Measurements from ENCODE around the gene GPR75. TPM values are rescaled to one million over a fixed set of nuclear protein-coding genes. Genes with fewer than 3 reads are reported as not detected.

The GPR75 gene
- total and polyA plus RNA-seq, 2 experiments from 2014 or later, result 0.34 to 4.1 TPM

DNA sequence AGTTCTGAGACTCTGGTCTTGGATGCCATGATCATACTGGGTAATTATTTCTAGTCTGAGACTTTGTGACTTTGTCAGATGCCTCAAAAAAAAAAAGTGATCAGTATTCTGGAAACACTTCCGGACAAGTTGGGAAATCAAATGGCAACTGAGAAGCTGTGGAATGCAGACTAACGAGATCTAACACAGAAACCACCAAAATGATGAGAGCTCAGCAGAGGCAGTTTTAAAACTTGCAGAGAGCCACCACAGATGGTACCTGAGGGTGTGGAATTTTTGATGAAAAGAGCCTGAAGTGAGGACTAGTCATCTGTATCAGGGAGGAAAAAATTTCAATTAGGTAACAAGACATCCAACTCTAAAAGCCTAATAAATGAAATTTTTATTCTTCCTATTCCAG is 5.5 kb upstream of the GPR75 start:
- no peak overlapping the region for H3K27ac Mint-ChIP-seq

DNA sequence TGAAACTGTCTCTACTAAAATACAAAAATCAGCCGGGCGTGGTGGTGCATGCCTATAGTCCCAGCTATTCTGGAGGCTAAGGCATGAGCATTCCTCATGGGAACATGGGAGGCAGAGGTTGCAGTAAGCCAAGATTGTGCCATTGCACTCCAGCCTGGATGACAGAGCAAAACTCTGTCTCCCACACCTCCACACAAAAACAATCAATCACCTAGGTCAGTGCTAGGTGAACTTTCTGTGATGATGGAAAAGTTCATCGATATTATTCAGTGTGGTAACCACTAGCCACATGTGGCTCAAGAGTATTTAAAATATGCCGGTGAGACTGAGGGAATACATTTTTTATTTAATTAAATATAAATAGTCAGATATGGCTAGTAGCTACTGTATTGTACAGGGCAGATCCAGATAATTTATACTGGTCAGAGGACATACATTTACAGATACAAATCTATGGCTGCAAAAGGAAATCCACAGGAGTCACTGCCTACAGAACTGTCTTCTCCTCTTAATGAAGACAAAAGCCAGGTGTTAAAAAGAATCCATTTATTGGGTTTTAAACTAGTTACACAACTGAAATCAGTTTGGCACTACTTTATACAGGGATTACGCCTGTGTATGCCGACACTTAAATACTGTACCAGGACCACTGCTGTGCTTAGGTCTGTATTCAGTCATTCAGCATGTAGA is 3.9 kb upstream of the GPR75 start:
- H3K4me1 Mint-ChIP-seq, result peaks cover 16% of the 10 kb centered on the region
- Histone ChIP-seq H3K4me1 (ENCODE audit: insufficient read depth) (peaks cover 16% of the 10 kb centered on the region; the same call in 1 of the 2 replicates), H3K79me2 (replicated peaks; ENCODE audit: insufficient read depth) (no peaks in the 10 kb centered on the region; the same call in 1 of the 2 replicates), H4K20me1 (replicated peaks; ENCODE audit: insufficient read depth) (no peaks in the 10 kb centered on the region), H3K4me2 (no peak overlapping the region), H3K9me2 (ENCODE audit: insufficient read depth) (no peaks in the 10 kb centered on the region), H3K27me3 (ENCODE audit: insufficient read depth) (no peaks in the 10 kb centered on the region), H2AFZ (no peak overlapping the region), H3K36me3 (ENCODE audit: insufficient read depth) (peaks cover 29% of the 10 kb centered on the region; the same call in 1 of the 2 replicates), H3F3A (replicated peaks; ENCODE audit: low read depth) (no peaks in the 10 kb centered on the region; the same call in 1 of the 2 replicates), H3K27ac (ENCODE audit: low read depth) (no peak overlapping the region), H3K4me3 (no peak overlapping the region)
- H3K27me3 Mint-ChIP-seq (ENCODE audit: insufficient read depth, low read depth, poor library complexity), result no peaks in the 10 kb centered on the region
- peaks cover 39% of the 10 kb centered on the region for H3K36me3 Mint-ChIP-seq (ENCODE audit: low read depth)
- DNase-seq (ENCODE audit: low spot score), result no peak
- no peak overlapping the region for H3K4me3 Mint-ChIP-seq
- ATAC-seq, result no peak
- H3K27ac Mint-ChIP-seq, result no peak overlapping the region
- no peaks in the 10 kb centered on the region for H3K9me3 Mint-ChIP-seq
- TF ChIP-seq, protein P1, sequence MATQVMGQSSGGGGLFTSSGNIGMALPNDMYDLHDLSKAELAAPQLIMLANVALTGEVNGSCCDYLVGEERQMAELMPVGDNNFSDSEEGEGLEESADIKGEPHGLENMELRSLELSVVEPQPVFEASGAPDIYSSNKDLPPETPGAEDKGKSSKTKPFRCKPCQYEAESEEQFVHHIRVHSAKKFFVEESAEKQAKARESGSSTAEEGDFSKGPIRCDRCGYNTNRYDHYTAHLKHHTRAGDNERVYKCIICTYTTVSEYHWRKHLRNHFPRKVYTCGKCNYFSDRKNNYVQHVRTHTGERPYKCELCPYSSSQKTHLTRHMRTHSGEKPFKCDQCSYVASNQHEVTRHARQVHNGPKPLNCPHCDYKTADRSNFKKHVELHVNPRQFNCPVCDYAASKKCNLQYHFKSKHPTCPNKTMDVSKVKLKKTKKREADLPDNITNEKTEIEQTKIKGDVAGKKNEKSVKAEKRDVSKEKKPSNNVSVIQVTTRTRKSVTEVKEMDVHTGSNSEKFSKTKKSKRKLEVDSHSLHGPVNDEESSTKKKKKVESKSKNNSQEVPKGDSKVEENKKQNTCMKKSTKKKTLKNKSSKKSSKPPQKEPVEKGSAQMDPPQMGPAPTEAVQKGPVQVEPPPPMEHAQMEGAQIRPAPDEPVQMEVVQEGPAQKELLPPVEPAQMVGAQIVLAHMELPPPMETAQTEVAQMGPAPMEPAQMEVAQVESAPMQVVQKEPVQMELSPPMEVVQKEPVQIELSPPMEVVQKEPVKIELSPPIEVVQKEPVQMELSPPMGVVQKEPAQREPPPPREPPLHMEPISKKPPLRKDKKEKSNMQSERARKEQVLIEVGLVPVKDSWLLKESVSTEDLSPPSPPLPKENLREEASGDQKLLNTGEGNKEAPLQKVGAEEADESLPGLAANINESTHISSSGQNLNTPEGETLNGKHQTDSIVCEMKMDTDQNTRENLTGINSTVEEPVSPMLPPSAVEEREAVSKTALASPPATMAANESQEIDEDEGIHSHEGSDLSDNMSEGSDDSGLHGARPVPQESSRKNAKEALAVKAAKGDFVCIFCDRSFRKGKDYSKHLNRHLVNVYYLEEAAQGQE (IDR thresholded peaks at IDR 0.05; ENCODE audit: unreplicated experiment), result no peak
- TF ChIP-seq, protein P2, sequence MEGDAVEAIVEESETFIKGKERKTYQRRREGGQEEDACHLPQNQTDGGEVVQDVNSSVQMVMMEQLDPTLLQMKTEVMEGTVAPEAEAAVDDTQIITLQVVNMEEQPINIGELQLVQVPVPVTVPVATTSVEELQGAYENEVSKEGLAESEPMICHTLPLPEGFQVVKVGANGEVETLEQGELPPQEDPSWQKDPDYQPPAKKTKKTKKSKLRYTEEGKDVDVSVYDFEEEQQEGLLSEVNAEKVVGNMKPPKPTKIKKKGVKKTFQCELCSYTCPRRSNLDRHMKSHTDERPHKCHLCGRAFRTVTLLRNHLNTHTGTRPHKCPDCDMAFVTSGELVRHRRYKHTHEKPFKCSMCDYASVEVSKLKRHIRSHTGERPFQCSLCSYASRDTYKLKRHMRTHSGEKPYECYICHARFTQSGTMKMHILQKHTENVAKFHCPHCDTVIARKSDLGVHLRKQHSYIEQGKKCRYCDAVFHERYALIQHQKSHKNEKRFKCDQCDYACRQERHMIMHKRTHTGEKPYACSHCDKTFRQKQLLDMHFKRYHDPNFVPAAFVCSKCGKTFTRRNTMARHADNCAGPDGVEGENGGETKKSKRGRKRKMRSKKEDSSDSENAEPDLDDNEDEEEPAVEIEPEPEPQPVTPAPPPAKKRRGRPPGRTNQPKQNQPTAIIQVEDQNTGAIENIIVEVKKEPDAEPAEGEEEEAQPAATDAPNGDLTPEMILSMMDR (conservative IDR thresholded peaks at IDR 0.05; ENCODE audit: low read depth in 2 of 2), result no peak
- TF ChIP-seq, protein P3, sequence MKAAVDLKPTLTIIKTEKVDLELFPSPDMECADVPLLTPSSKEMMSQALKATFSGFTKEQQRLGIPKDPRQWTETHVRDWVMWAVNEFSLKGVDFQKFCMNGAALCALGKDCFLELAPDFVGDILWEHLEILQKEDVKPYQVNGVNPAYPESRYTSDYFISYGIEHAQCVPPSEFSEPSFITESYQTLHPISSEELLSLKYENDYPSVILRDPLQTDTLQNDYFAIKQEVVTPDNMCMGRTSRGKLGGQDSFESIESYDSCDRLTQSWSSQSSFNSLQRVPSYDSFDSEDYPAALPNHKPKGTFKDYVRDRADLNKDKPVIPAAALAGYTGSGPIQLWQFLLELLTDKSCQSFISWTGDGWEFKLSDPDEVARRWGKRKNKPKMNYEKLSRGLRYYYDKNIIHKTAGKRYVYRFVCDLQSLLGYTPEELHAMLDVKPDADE (IDR thresholded peaks at IDR 0.05), result no peak
- TF ChIP-seq CREB1 (CRISPR knock-in tag; IDR thresholded peaks at IDR 0.05; ENCODE audit: low read depth), result no peak
- TF ChIP-seq ZNF114 (CRISPR knock-in tag; IDR thresholded peaks at IDR 0.05), result no peak
- TF ChIP-seq ZNF331 (CRISPR knock-in tag; IDR thresholded peaks at IDR 0.05; ENCODE audit: low read depth), result no peak
- no peak for TF ChIP-seq STAT1 (IDR thresholded peaks at IDR 0.05; ENCODE audit: unreplicated experiment)
- no peak for TF ChIP-seq JUNB (IDR thresholded peaks at IDR 0.05; ENCODE audit: unreplicated experiment)

More for the DNA sequence above, 5.5 kb upstream of the GPR75 start:
- ATAC-seq (no peak), DNase-seq (ENCODE audit: low spot score) (no peak)
- Histone ChIP-seq H3K4me1 (ENCODE audit: insufficient read depth) (0 out of 2 replicates have a peak, but pooled peaks cover 8% of the 10 kb centered on the region), H3F3A (replicated peaks; ENCODE audit: low read depth) (no peaks in the 10 kb centered on the region; the same call in 1 of the 2 replicates), H3K4me2 (no peak overlapping the region), H3K36me3 (ENCODE audit: insufficient read depth) (peaks cover 29% of the 10 kb centered on the region; the same call in 1 of the 2 replicates), H3K27ac (ENCODE audit: low read depth) (no peak overlapping the region), H3K27me3 (ENCODE audit: insufficient read depth) (no peaks in the 10 kb centered on the region), H2AFZ (no peak overlapping the region), H3K9me2 (ENCODE audit: insufficient read depth) (no peaks in the 10 kb centered on the region), H3K4me3 (no peak overlapping the region), H4K20me1 (replicated peaks; ENCODE audit: insufficient read depth) (no peaks in the 10 kb centered on the region), H3K79me2 (replicated peaks; ENCODE audit: insufficient read depth) (no peaks in the 10 kb centered on the region; the same call in 1 of the 2 replicates)
- no peaks in the 10 kb centered on the region for H3K27me3 Mint-ChIP-seq (ENCODE audit: insufficient read depth, low read depth, poor library complexity)
- H3K9me3 Mint-ChIP-seq, result no peaks in the 10 kb centered on the region
- H3K4me3 Mint-ChIP-seq, result no peak overlapping the region
- peaks cover 10% of the 10 kb centered on the region for H3K4me1 Mint-ChIP-seq
- H3K36me3 Mint-ChIP-seq (ENCODE audit: low read depth), result peaks cover 41% of the 10 kb centered on the region
- TF ChIP-seq NANOG (IDR thresholded peaks at IDR 0.05; ENCODE audit: borderline replicate concordance) (no peak), CREB1 (CRISPR knock-in tag; IDR thresholded peaks at IDR 0.05; ENCODE audit: low read depth) (no peak), POLR2AphosphoS5 (IDR thresholded peaks at IDR 0.05; ENCODE audit: low read depth) (no peak)

All from GM23338 (cell line).